ENCODE data around the gene ATP12A.

Gene ATP12A

DNA sequence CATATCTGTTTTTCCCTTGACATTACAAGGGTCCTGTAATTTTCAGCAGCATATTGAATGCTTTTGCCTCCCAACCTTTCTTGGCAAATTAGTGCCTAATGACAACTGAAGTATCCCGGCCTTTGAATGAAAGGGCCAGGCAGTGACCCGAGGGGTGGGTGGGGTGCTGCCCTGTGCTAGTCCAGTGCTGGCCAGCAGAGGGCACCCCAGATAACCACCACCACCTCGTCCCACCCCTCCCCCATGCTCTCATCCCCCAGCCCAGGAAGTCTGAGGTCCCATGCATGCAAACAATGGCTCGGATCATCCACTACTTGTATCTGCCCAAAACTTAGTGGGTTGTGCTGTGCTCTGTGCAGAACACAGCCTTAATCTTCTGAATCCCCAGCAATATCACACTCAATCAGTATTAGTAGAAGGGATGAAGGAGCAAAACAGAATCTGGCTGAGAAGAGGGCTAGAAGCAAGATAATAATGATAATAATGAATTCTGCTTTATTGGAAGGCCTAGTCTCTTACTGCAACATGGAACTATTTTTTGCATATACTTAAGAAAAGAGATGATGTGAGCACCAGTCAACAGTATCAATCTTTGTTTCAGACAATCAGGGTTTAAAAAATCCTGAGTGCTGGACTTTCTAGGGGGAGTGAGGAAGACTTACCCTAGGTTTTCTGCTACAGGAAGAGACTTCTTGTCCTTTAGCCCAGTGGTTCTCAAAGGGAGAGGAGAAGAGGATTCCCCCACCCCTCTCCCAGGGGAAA, 3.8 kb downstream of the ATP12A start:
- no peak overlapping the region for H3K4me3 ChIP-seq (ENCODE audit: control insufficient read depth, low read depth, low read length)

DNA sequence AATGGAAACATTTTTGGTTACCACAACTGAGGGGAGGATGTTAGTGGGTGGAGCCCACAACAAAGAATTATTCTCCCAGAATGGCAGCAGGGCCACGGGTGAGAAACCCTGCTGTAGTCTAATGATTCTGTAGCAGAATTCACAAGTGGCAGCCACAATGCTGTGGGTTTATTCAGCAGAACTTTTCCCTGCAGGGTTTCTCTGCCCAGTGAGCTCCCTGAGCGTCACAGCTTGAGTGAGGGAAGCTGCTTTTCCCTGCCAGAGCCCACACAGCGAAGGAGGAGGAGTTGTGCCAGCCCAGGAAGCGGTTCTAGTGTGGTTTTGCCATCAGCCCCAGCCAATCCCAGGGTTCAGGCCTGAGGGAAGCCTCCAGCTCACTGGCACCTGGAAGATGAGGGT, 4.4 kb downstream of the ATP12A start:
- TF ChIP-seq, protein P1, sequence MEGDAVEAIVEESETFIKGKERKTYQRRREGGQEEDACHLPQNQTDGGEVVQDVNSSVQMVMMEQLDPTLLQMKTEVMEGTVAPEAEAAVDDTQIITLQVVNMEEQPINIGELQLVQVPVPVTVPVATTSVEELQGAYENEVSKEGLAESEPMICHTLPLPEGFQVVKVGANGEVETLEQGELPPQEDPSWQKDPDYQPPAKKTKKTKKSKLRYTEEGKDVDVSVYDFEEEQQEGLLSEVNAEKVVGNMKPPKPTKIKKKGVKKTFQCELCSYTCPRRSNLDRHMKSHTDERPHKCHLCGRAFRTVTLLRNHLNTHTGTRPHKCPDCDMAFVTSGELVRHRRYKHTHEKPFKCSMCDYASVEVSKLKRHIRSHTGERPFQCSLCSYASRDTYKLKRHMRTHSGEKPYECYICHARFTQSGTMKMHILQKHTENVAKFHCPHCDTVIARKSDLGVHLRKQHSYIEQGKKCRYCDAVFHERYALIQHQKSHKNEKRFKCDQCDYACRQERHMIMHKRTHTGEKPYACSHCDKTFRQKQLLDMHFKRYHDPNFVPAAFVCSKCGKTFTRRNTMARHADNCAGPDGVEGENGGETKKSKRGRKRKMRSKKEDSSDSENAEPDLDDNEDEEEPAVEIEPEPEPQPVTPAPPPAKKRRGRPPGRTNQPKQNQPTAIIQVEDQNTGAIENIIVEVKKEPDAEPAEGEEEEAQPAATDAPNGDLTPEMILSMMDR (conservative IDR thresholded peaks at IDR 0.05; ENCODE audit: control insufficient read depth, insufficient read depth, low read depth, low read length), result no peak
- peak; percentile 42 for DNase-seq (ENCODE audit: low read depth)
- no peak overlapping the region for H3K4me3 ChIP-seq (ENCODE audit: control insufficient read depth, low read depth, low read length)

More for the DNA sequence above, 3.8 kb downstream of the ATP12A start:
- TF ChIP-seq, protein P1 (conservative IDR thresholded peaks at IDR 0.05; ENCODE audit: control insufficient read depth, insufficient read depth, low read depth, low read length), result peak; percentile 65
- peak; percentile 51 for DNase-seq (ENCODE audit: low read depth)

- TF ChIP-seq, protein P1 (conservative IDR thresholded peaks at IDR 0.05; ENCODE audit: control insufficient read depth, insufficient read depth, low read depth, low read length), result no peak
Measured at GRCh38 chr13:24685314-24685713, 5.1 kb downstream of the ATP12A start.

DNA sequence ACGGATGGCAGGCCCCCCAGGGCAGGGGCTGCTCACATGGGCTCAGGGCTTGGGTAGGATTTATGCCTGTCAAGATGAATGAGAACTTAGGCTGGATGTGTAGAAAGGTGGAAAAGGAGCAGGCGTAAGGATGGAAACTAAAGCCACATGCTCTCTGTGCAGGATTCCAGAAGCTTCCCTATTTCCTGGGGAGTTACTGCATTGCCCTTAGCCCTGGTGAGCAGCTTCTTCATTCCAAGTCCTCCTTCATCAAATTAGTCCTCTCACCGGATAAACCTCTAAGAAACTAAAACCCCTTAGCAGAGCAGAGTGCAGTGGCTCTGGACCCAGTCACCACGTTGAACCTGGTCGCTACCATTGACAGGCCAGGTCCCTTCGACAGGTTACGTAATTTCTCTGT, 7.4 kb downstream of the ATP12A start:
- DNase-seq (ENCODE audit: low read depth), result no peak
- TF ChIP-seq, protein P1 (conservative IDR thresholded peaks at IDR 0.05; ENCODE audit: control insufficient read depth, insufficient read depth, low read depth, low read length), result no peak

More at GRCh38 chr13:24685314-24685713, 5.1 kb downstream of the ATP12A start:
- no peak overlapping the region for H3K4me3 ChIP-seq (ENCODE audit: control insufficient read depth, low read depth, low read length)
- no peak for DNase-seq (ENCODE audit: low read depth)

DNA sequence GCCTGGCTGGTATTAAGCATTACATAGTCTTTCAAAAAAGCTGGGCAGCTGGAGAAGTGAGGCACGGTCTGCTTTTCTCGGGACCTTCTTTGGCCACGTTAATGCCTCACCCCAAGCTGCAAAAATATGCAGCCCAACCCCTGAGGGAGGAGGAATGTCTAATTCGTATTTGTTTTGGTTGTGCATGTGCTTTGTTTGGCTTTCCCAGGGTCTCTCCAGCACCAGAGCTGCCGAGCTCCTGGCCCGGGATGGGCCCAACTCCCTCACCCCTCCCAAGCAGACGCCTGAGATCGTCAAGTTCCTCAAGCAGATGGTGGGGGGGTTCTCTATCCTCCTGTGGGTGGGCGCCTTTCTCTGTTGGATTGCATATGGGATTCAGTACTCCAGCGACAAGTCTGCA, 7.9 kb downstream of the ATP12A start:
- no peak overlapping the region for H3K4me3 ChIP-seq (ENCODE audit: control insufficient read depth, low read depth, low read length)
- TF ChIP-seq, protein P1 (conservative IDR thresholded peaks at IDR 0.05; ENCODE audit: control insufficient read depth, insufficient read depth, low read depth, low read length), result no peak
- DNase-seq (ENCODE audit: low read depth), result no peak

More for the DNA sequence above, 7.4 kb downstream of the ATP12A start:
- H3K4me3 ChIP-seq (ENCODE audit: control insufficient read depth, low read depth, low read length), result no peak overlapping the region

GRCh38 chr13:24688950-24689349, 8.7 kb downstream of the ATP12A start:
- TF ChIP-seq, protein P1 (conservative IDR thresholded peaks at IDR 0.05; ENCODE audit: control insufficient read depth, insufficient read depth, low read depth, low read length), result no peak
- no peak overlapping the region for H3K4me3 ChIP-seq (ENCODE audit: control insufficient read depth, low read depth, low read length)
- DNase-seq (ENCODE audit: low read depth), result no peak
